ENCODE results near the gene ESYT2.

Gene ESYT2

DNA sequence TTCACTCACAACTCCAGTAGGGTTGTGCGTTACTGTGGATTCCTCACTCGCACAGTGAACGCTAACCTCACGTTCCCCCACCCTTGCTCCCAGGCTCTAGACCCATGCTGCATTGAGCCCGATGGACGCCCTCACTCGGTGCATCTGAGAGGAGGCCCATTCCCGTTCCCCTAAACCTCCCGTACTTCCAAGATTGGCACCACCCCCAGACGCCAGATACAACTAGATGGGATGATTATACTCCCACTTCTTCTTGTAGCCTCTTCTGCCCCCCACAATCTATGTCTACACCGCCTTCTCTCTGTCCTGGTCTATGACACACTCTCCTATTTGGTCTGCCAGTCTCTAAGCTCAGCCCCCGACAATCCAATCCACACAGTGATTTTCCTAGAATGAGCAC lies 67.4 kb downstream of the ESYT2 start:
- no peak for DNase-seq

- DNase-seq, result no peak
Observed at GRCh38 chr7:158760936-158761335, 68.4 kb downstream of the ESYT2 start.

GRCh38 chr7:158760445-158760764 lies 68.9 kb downstream of the ESYT2 start:
- DNase-seq, result no peak

- DNase-seq, result no peak
Observed at GRCh38 chr7:158759749-158760444, 69.4 kb downstream of the ESYT2 start.

DNA sequence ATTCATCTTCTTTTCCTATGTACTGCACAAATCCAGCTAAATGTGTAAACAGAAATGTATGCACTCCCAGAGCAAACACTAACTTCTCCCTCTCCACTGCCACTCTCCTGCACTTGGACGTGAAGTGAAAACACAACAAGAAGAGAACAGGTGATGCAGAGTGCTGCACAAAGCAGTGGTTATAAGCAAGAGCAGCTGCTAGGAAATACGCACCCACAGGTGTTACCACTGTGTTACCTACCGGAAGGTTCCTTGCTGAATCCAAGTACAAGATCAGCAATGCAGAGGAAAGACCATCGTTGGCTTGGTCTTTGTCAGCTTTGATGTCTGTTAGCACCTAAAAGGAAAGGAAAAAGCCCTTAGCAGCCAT lies 70.1 kb downstream of the ESYT2 start:
- no peak for DNase-seq

DNA sequence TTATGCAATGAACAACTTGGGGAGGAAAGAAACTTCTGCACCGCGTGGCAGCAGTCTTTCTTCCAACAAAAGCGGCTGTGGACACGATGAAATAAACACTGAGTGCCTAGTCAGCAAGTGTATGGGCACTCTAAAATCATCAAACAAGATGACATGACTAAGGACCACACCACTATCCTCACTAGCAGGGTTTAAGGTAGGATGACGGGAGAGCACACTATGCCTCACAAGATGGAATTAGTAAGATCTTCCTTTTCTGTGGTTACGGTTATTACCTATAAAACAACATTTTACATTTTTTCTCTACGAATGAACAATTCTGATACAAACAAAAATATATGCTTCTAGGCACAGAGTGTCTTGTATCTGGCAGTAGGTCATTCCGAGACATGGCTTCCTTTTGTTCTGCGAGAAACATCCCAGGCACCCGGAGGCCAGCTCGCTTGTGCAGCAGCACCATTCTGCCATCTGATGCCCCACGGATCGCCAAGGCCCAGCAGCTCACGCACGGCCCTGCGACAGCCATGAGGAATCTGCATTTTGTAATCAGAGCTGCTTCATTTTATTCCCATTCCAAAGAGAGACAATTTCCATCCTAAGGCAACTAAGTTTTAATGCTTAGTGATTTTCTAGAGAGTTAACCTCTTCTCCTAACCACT lies 70.6 kb downstream of the ESYT2 start:
- DNase-seq, result no peak

- DNase-seq, result no peak
Observed at GRCh38 chr7:158757404-158757989, 71.8 kb downstream of the ESYT2 start.

GRCh38 chr7:158754746-158755444 lies 74.4 kb downstream of the ESYT2 start:
- DNase-seq, result no peak

DNA sequence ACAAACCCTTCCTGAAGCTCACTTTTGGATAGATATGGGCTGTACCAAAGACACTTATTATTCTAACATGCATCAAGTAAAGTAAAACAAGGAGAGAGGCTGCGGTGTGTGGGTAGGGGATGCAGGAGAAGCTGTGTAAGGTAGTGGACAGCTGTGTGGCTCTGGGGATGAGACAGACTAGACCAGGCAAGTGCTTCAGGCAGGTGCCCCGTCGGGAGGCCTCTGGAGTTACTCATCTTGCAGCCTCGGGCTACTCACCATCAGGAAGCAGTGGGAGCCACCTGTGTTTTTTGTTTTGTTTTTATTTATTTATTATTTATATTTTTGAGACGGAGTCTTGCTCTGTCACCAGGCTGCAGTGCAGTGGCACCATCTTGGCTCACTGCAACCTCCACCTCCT lies 75.4 kb downstream of the ESYT2 start:
- no peak for DNase-seq

GRCh38 chr7:158751751-158752150 lies 77.6 kb downstream of the ESYT2 start:
- DNase-seq, result no peak

DNA sequence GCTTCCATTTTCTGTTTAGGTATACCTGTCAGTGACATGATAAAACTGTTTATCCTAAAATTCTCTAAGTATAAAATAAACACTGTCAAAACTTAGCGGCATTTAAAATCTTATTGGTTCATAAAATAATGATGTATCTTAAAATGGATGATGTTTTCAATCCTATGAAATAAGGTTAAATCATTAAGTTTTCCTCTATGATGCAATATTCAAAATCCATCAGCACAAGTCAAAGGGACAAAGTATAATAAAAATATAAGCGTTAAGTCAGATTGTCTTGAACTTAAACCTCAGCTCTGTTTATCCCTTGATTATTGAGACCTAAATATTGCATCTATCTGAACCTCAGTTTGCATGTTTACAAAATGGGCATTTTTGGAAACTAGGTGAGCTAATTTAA lies 78.1 kb downstream of the ESYT2 start:
- DNase-seq, result no peak

- DNase-seq, result no peak
Observed at GRCh38 chr7:158750702-158751101, 78.6 kb downstream of the ESYT2 start.

DNA sequence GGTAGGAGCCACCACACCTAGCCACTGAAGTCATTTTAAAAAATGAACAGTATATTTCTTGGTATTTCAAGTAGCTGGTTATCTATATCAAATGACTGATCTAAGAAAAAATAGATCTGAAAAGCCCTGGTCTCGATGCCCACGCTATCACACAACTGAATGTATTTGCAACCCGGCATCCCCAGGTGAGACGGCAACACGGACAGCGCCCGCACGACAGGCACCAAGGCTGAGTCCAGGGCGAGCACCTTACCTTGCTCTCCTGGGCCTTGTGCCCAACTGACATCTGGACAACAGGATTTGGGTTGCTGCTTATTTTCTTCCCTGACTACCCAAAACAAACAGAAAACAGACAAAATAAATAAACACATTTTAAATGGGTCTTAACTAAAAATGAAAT lies 79.9 kb downstream of the ESYT2 start:
- DNase-seq, result no peak

GRCh38 chr7:158748335-158748734 lies 81.0 kb downstream of the ESYT2 start:
- no peak for DNase-seq

- DNase-seq, result no peak
Observed at GRCh38 chr7:158747408-158747807, 81.9 kb downstream of the ESYT2 start.

DNA sequence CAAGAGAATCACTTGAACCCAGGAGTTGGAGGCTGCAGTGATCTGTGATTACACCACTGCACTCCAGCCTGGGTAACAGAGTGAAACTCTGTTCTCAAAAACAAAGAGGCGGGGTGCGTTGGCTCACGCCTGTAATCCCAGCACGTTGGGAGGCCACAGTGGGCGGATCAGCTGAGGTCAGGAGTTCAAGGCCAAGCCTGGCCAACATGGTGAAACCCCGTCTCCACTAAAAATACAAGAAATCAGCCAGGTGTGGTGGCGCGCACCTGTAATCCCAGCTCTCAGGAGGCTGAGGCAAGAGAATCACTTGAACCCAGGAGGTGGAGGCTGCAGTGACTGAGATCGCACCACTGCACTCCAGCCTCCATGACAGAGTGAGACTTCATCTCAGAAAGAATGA lies 82.4 kb downstream of the ESYT2 start:
- no peak for DNase-seq

- DNase-seq, result no peak
Observed at GRCh38 chr7:158745057-158745715, 84.1 kb downstream of the ESYT2 start.

- no peak for DNase-seq
Observed at GRCh38 chr7:158744070-158744469, 85.2 kb downstream of the ESYT2 start.

DNA sequence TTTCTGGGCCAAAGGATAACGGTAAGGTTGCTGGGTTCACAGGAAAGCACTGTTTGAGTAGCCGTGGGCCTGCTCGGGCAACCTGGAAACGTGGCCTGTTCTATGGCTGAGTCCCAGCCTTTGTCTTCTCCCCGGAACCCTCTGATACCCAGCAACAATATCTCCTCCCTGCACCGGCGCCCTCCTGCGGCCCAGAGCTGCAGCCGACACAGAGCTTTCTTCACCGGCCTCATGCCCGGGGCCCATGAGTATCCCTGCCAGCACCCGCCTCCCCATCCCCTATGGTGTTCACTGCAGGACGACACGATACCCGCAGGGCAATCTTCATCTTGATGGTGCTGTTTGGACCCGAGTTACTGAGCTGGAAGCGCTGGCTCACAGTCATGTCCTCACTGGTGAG lies 86.1 kb downstream of the ESYT2 start:
- DNase-seq, result no peak

DNA sequence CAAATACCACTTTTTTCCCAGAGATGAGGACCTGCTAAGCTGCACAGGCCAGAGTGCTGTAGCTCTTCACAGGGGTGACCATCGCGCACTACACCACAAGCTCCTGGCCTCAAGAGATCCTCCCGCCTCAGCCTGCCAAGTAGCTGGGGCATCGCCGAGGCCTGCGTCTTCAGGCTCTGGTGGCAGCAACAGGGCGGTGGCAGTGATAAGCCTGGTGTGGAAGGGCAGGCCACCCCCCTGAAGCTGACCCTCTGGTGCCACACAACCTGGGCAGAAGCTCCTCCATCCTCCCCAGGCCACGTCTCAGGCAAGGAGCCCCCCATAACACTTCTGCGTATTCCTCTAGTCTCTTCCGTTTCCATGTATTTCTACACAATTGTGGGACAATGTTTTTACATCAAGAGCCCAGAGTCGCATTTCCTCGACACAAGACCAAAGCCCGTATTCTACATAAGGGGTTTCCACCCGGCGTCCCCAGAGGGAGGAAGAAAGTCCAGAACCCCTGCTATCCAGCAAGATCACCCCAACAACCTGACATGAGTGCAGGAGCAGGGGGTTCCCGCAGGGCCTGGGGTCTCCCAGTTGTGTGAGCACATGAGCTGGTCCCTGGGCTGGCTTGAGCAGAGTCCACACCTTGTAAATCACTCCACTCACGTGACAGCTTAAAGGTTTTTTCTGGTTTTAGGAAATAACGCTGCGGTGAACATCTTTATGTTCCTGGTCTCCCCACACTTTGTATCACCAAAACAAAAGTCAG lies 87.1 kb downstream of the ESYT2 start:
- DNase-seq, result no peak

- DNase-seq, result no peak
Observed at GRCh38 chr7:158741294-158741666, 88.0 kb downstream of the ESYT2 start.

- no peak for DNase-seq
Observed at GRCh38 chr7:158740657-158741293, 88.5 kb downstream of the ESYT2 start.

Measured in Kasumi-1 (cell line).